GDM1 (cell line): ENCODE measurements around the gene SLC1A7.

Experiments used
- DNase-seq: peaks from one replicate; lab custom pipeline; 2025; lab: John Stamatoyannopoulos, UW

The SLC1A7 gene

GRCh38 chr1:53061123-53061858 lies 81.1 kb downstream of the SLC1A7 start:
- no peak for DNase-seq

- DNase-seq = no peak
These were observed 81.9 kb downstream of the SLC1A7 start for GRCh38 chr1:53060579-53060978.

- DNase-seq = no peak
These were observed 85.3 kb downstream of the SLC1A7 start for GRCh38 chr1:53057127-53057526.

GRCh38 chr1:53051676-53052075 lies 90.8 kb downstream of the SLC1A7 start:
- DNase-seq = no peak

- no peak for DNase-seq
These were observed 92.1 kb downstream of the SLC1A7 start for GRCh38 chr1:53050310-53050709.

GRCh38 chr1:53049574-53049967 lies 92.9 kb downstream of the SLC1A7 start:
- no peak for DNase-seq

- DNase-seq = no peak
These were observed 93.4 kb downstream of the SLC1A7 start for GRCh38 chr1:53048960-53049573.

- no peak for DNase-seq
These were observed 94.4 kb downstream of the SLC1A7 start for GRCh38 chr1:53047737-53048736.

GRCh38 chr1:53046930-53047329 lies 95.5 kb downstream of the SLC1A7 start:
- no peak for DNase-seq

GRCh38 chr1:53044926-53045325 lies 97.5 kb downstream of the SLC1A7 start:
- no peak for DNase-seq

- no peak for DNase-seq
These were observed 99.2 kb downstream of the SLC1A7 start for GRCh38 chr1:53043271-53043670.

- DNase-seq = no peak
These were observed 103.9 kb downstream of the SLC1A7 start for GRCh38 chr1:53038566-53038965.
